Uterus (tissue), 4 donors: Measurements from ENCODE around the gene MYO19. TPM values are rescaled to one million over a fixed set of nuclear protein-coding genes. Genes with fewer than 3 reads are reported as not detected.

Experiments used
- DNase-seq, 2 donors: peaks; one replicate each; pipeline ENCODE4 v3.0.0-alpha.2; 2019 to 2020
- H3K27ac ChIP-seq, 2 donors: fragments of 200-600 bp; sonication (generic); 1 replicate in 1 of 2; 2 replicates in 1 of 2; pipeline ENCODE4 v1.5.1; 2016 to 2018
- H3K27me3 ChIP-seq, 2 donors: fragments of 200-600 bp; sonication (generic); one replicate each; pipeline ENCODE4 v1.5.1; 2018 to 2019; ENCODE audit warnings: control low read depth in 1 of 2
- H3K36me3 ChIP-seq, 2 donors: fragments of 200-600 bp; sonication (generic); one replicate each; pipeline ENCODE4 v1.5.1; 2019; ENCODE audit warnings: control low read depth in 1 of 2
- H3K4me1 ChIP-seq, 2 donors: fragments of 200-600 bp; sonication (generic); one replicate each; pipeline ENCODE4 v1.5.1; 2018 to 2019; ENCODE audit warnings: control low read depth in 1 of 2
- H3K4me3 ChIP-seq, 2 donors: fragments of 200-600 bp; sonication (generic); 1 replicate in 1 of 2; 2 replicates in 1 of 2; pipeline ENCODE4 v1.5.1; 2018 to 2019; ENCODE audit warnings: mild to moderate bottlenecking in 1 of 2
- H3K9me3 ChIP-seq, 2 donors: fragments of 200-600 bp; sonication (generic); one replicate each; pipeline ENCODE4 v1.5.1; 2019; ENCODE audit warnings: control low read depth in 1 of 2
- POLR2A ChIP-seq, 2 donors: fragments of 450-650 bp; IDR thresholded peaks; one replicate each; pipeline ENCODE4 v1.6.1; 2016; ENCODE audit warnings: antibody characterized with exemption in 2 of 2, mild to moderate bottlenecking in 1 of 2, moderate library complexity in 1 of 2
- intact Hi-C: fragments of 100-400 bp; cut with DNase I; formaldehyde crosslinking; loops from one replicate; pipeline ENCODE4 v1.15.1; 2023; ENCODE audit warnings: low total_unique reads
- total RNA-seq, 4 donors: library from RNA; depleted of rRNA in 3 of 4; stranded (reverse); fragments of >200 nt in 3 of 4; gene quantifications; one replicate each; pipeline versions ENCODE4 v1.1.0 to v1.2.4, GENCODE V29; 2014 to 2023
- TF ChIP-seq, protein P1 (sequence below), 4 experiments: fragments of 200-600 bp in 2 of 4; fragments of 450-650 bp in 2 of 4; sonication (generic) in 2 of 4; IDR thresholded peaks; one replicate each; pipeline ENCODE4 v1.5.1; 2016 to 2019; ENCODE audit warnings: antibody characterized with exemption in 4 of 4, mild to moderate bottlenecking in 2 of 4, moderate library complexity in 1 of 4
- donor health status: DM: yes; HTN: yes; CAD: no.

MYO19 gene
- total RNA-seq, 4 donors from 2014 or later = 7.9 to 69.7 (median 48.5) TPM

DNA sequence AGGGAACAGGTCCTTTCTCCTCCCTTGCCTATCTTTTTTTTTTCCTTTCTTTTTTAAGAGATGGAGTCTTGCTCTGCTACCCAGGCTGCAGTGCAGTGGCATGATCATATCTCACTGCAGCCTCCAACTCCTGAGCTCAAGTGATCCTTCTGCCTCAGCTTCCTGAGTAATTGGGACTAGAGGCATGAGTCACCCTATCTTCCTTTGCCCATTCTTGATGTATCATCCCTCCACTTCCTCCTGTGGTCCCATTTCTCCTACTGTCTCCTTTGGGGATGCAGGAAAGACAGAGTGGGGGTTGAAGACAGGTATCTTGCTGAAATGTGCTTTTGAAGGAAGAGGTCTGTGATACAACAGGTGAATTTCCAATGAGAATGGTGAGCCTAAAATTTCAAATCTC, 5.5 kb downstream of the MYO19 start:
- intact Hi-C loops = no loop called here
- Histone ChIP-seq H3K36me3 (no peaks in the 10 kb centered on the region), H3K9me3 (no peaks in the 10 kb centered on the region), H3K4me1 (no peaks in the 10 kb centered on the region), H3K4me3 (no peak overlapping the region), H3K27ac (no peak overlapping the region), H3K27me3 (no peaks in the 10 kb centered on the region)
- no peak for DNase-seq
- TF ChIP-seq, protein P1, sequence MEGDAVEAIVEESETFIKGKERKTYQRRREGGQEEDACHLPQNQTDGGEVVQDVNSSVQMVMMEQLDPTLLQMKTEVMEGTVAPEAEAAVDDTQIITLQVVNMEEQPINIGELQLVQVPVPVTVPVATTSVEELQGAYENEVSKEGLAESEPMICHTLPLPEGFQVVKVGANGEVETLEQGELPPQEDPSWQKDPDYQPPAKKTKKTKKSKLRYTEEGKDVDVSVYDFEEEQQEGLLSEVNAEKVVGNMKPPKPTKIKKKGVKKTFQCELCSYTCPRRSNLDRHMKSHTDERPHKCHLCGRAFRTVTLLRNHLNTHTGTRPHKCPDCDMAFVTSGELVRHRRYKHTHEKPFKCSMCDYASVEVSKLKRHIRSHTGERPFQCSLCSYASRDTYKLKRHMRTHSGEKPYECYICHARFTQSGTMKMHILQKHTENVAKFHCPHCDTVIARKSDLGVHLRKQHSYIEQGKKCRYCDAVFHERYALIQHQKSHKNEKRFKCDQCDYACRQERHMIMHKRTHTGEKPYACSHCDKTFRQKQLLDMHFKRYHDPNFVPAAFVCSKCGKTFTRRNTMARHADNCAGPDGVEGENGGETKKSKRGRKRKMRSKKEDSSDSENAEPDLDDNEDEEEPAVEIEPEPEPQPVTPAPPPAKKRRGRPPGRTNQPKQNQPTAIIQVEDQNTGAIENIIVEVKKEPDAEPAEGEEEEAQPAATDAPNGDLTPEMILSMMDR (IDR thresholded peaks at IDR 0.05) = no peak
- TF ChIP-seq POLR2A (IDR thresholded peaks at IDR 0.05) = no peak

GRCh38 chr17:36527621-36528250, 6.9 kb downstream of the MYO19 start:
- TF ChIP-seq, protein P1 (IDR thresholded peaks at IDR 0.05) = no peak
- no peak for TF ChIP-seq POLR2A (IDR thresholded peaks at IDR 0.05)
- Histone ChIP-seq H3K9me3 (no peaks in the 10 kb centered on the region), H3K27ac (no peak overlapping the region), H3K4me1 (no peaks in the 10 kb centered on the region), H3K36me3 (no peaks in the 10 kb centered on the region), H3K27me3 (no peaks in the 10 kb centered on the region), H3K4me3 (no peak overlapping the region)
- intact Hi-C loops = no loop called here
- DNase-seq = no peak

- H3K27ac ChIP-seq = no peak overlapping the region
- no peak for DNase-seq
- TF ChIP-seq POLR2A (IDR thresholded peaks at IDR 0.05) = no peak
- TF ChIP-seq, protein P1 (IDR thresholded peaks at IDR 0.05) = no peak
- H3K9me3 ChIP-seq = no peaks in the 10 kb centered on the region
- no peaks in the 10 kb centered on the region for H3K36me3 ChIP-seq
- intact Hi-C loops = no loop called here
- H3K4me1 ChIP-seq = no peaks in the 10 kb centered on the region
- H3K4me3 ChIP-seq = no peak overlapping the region
- no peaks in the 10 kb centered on the region for H3K27me3 ChIP-seq
Observed at GRCh38 chr17:36525888-36526287, 8.8 kb downstream of the MYO19 start.

DNA sequence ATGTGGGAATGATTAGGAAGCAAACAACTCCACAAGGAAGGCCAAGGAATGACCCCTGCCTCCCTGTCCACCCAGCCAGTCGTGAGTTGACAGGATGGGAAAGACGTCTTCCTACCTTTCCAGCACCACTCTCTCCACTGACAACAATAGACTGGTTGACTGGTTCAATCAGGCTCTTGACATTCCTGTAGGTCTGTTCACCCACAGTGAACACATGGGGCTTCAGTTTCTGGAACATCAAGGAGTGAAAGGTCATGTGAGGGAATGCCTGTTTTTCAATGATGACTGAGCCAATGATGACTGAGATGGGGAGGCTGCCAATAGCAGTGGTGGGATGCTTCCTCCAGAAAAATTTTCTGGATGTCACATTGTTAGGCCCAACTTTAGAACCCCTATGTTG, 9.6 kb downstream of the MYO19 start:
- intact Hi-C loops = no loop called here
- no peaks in the 10 kb centered on the region for H3K4me1 ChIP-seq
- no peak for TF ChIP-seq POLR2A (IDR thresholded peaks at IDR 0.05)
- TF ChIP-seq, protein P1 (IDR thresholded peaks at IDR 0.05) = no peak
- H3K9me3 ChIP-seq = no peaks in the 10 kb centered on the region
- H3K4me3 ChIP-seq = no peak overlapping the region
- no peaks in the 10 kb centered on the region for H3K27me3 ChIP-seq
- no peak overlapping the region for H3K27ac ChIP-seq
- DNase-seq = no peak
- H3K36me3 ChIP-seq = no peaks in the 10 kb centered on the region

GRCh38 chr17:36524428-36524876, 10.2 kb downstream of the MYO19 start:
- Histone ChIP-seq H3K36me3 (no peaks in the 10 kb centered on the region), H3K27me3 (no peaks in the 10 kb centered on the region), H3K4me1 (no peaks in the 10 kb centered on the region), H3K9me3 (no peaks in the 10 kb centered on the region), H3K27ac (no peak overlapping the region), H3K4me3 (no peak overlapping the region)
- TF ChIP-seq, protein P1 (IDR thresholded peaks at IDR 0.05) = no peak
- no peak for TF ChIP-seq POLR2A (IDR thresholded peaks at IDR 0.05)
- DNase-seq = no peak
- intact Hi-C loops = no loop called here
